ENCODE data around the gene MIAT. TPM values are rescaled to one million over a fixed set of nuclear protein-coding genes. Genes with fewer than 3 reads are reported as not detected.
A peak's percentile ranks its signal among the peaks of the same experiment; 100 is the strongest.

MIAT gene
- total and polyA plus RNA-seq, 9 of the 15 experiments (the other 6 are each of a cell fraction or from before 2014, with no cell fraction given), result 0.03 to 0.93 (median 0.34) TPM

DNA sequence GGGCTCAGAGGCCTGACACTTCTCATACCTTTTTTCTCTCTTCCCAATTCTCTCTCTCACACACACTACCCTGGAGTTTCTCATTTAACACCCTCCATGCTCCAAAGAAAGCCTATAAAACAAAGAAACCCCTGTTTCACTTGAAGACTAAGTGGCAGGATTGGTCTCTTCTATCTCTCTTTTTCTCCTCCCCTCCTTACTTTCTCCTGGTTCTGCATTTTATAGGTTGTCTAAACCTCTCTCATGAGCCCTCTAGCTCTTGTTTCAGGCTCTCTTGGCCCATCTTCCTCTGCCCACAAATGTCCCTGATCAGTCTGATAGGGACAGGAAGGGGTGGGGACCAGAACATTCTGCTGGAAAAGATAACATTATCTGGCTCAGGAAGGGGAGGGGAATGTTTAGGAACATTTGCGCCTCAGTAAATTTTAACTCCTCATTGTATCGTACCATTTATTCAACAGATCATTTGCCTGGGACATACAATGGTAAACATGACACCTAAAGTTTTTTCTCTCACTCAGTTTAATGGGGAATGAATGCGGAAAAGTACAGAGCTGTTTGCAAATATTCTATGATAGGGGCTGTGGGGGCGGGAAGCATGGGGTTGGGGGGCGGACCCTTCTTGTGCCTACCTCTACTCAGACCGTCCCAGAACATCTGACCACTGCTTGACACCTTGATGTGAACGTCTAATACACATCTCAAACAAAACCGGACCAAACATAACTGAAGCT lies 24.8 kb upstream of the MIAT start (continued):
- TF ChIP-seq ZSCAN29 (IDR thresholded peaks at IDR 0.05) (no peak), POLR2H (tag; IDR thresholded peaks at IDR 0.05; ENCODE audit: low read depth) (peak; percentile 74), BRD9 (IDR thresholded peaks at IDR 0.05; ENCODE audit: low read depth, partially characterized antibody) (peak; percentile 85)
- TF ChIP-seq, protein P1, sequence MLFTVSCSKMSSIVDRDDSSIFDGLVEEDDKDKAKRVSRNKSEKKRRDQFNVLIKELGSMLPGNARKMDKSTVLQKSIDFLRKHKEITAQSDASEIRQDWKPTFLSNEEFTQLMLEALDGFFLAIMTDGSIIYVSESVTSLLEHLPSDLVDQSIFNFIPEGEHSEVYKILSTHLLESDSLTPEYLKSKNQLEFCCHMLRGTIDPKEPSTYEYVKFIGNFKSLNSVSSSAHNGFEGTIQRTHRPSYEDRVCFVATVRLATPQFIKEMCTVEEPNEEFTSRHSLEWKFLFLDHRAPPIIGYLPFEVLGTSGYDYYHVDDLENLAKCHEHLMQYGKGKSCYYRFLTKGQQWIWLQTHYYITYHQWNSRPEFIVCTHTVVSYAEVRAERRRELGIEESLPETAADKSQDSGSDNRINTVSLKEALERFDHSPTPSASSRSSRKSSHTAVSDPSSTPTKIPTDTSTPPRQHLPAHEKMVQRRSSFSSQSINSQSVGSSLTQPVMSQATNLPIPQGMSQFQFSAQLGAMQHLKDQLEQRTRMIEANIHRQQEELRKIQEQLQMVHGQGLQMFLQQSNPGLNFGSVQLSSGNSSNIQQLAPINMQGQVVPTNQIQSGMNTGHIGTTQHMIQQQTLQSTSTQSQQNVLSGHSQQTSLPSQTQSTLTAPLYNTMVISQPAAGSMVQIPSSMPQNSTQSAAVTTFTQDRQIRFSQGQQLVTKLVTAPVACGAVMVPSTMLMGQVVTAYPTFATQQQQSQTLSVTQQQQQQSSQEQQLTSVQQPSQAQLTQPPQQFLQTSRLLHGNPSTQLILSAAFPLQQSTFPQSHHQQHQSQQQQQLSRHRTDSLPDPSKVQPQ (CRISPR knock-in tag; IDR thresholded peaks at IDR 0.05; ENCODE audit: borderline replicate concordance), result no peak
- TF ChIP-seq, protein P2, sequence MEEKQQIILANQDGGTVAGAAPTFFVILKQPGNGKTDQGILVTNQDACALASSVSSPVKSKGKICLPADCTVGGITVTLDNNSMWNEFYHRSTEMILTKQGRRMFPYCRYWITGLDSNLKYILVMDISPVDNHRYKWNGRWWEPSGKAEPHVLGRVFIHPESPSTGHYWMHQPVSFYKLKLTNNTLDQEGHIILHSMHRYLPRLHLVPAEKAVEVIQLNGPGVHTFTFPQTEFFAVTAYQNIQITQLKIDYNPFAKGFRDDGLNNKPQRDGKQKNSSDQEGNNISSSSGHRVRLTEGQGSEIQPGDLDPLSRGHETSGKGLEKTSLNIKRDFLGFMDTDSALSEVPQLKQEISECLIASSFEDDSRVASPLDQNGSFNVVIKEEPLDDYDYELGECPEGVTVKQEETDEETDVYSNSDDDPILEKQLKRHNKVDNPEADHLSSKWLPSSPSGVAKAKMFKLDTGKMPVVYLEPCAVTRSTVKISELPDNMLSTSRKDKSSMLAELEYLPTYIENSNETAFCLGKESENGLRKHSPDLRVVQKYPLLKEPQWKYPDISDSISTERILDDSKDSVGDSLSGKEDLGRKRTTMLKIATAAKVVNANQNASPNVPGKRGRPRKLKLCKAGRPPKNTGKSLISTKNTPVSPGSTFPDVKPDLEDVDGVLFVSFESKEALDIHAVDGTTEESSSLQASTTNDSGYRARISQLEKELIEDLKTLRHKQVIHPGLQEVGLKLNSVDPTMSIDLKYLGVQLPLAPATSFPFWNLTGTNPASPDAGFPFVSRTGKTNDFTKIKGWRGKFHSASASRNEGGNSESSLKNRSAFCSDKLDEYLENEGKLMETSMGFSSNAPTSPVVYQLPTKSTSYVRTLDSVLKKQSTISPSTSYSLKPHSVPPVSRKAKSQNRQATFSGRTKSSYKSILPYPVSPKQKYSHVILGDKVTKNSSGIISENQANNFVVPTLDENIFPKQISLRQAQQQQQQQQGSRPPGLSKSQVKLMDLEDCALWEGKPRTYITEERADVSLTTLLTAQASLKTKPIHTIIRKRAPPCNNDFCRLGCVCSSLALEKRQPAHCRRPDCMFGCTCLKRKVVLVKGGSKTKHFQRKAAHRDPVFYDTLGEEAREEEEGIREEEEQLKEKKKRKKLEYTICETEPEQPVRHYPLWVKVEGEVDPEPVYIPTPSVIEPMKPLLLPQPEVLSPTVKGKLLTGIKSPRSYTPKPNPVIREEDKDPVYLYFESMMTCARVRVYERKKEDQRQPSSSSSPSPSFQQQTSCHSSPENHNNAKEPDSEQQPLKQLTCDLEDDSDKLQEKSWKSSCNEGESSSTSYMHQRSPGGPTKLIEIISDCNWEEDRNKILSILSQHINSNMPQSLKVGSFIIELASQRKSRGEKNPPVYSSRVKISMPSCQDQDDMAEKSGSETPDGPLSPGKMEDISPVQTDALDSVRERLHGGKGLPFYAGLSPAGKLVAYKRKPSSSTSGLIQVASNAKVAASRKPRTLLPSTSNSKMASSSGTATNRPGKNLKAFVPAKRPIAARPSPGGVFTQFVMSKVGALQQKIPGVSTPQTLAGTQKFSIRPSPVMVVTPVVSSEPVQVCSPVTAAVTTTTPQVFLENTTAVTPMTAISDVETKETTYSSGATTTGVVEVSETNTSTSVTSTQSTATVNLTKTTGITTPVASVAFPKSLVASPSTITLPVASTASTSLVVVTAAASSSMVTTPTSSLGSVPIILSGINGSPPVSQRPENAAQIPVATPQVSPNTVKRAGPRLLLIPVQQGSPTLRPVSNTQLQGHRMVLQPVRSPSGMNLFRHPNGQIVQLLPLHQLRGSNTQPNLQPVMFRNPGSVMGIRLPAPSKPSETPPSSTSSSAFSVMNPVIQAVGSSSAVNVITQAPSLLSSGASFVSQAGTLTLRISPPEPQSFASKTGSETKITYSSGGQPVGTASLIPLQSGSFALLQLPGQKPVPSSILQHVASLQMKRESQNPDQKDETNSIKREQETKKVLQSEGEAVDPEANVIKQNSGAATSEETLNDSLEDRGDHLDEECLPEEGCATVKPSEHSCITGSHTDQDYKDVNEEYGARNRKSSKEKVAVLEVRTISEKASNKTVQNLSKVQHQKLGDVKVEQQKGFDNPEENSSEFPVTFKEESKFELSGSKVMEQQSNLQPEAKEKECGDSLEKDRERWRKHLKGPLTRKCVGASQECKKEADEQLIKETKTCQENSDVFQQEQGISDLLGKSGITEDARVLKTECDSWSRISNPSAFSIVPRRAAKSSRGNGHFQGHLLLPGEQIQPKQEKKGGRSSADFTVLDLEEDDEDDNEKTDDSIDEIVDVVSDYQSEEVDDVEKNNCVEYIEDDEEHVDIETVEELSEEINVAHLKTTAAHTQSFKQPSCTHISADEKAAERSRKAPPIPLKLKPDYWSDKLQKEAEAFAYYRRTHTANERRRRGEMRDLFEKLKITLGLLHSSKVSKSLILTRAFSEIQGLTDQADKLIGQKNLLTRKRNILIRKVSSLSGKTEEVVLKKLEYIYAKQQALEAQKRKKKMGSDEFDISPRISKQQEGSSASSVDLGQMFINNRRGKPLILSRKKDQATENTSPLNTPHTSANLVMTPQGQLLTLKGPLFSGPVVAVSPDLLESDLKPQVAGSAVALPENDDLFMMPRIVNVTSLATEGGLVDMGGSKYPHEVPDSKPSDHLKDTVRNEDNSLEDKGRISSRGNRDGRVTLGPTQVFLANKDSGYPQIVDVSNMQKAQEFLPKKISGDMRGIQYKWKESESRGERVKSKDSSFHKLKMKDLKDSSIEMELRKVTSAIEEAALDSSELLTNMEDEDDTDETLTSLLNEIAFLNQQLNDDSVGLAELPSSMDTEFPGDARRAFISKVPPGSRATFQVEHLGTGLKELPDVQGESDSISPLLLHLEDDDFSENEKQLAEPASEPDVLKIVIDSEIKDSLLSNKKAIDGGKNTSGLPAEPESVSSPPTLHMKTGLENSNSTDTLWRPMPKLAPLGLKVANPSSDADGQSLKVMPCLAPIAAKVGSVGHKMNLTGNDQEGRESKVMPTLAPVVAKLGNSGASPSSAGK (IDR thresholded peaks at IDR 0.05), result no peak
- TF ChIP-seq, protein P3, sequence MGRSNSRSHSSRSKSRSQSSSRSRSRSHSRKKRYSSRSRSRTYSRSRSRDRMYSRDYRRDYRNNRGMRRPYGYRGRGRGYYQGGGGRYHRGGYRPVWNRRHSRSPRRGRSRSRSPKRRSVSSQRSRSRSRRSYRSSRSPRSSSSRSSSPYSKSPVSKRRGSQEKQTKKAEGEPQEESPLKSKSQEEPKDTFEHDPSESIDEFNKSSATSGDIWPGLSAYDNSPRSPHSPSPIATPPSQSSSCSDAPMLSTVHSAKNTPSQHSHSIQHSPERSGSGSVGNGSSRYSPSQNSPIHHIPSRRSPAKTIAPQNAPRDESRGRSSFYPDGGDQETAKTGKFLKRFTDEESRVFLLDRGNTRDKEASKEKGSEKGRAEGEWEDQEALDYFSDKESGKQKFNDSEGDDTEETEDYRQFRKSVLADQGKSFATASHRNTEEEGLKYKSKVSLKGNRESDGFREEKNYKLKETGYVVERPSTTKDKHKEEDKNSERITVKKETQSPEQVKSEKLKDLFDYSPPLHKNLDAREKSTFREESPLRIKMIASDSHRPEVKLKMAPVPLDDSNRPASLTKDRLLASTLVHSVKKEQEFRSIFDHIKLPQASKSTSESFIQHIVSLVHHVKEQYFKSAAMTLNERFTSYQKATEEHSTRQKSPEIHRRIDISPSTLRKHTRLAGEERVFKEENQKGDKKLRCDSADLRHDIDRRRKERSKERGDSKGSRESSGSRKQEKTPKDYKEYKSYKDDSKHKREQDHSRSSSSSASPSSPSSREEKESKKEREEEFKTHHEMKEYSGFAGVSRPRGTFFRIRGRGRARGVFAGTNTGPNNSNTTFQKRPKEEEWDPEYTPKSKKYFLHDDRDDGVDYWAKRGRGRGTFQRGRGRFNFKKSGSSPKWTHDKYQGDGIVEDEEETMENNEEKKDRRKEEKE (IDR thresholded peaks at IDR 0.05; ENCODE audit: borderline replicate concordance in 1 of 2, control insufficient read depth in 1 of 2, low read depth in 2 of 2, low read length in 1 of 2), result no peak
